Kidney epithelial cell (primary cell): ENCODE data around the gene DAP3. TPM values are rescaled to one million over a fixed set of nuclear protein-coding genes. Genes with fewer than 3 reads are reported as not detected.
"Not testable (repeated sequence)": the region's sequence is repeated elsewhere in the genome, so short reads cannot be mapped to it uniquely, and the experiment has no call there.

Experiments
- DNase-seq: peaks from one replicate; pipeline ENCODE4 v3.0.0-alpha.2; 2010; ENCODE audit warnings: low read depth
- H3K27me3 ChIP-seq: 2 replicates; pipeline ENCODE4 v1.6.0; 2011; ENCODE audit warnings: low read length; ENCODE audit not compliant: control insufficient read depth, insufficient read depth
- H3K36me3 ChIP-seq: 2 replicates; pipeline ENCODE4 v1.5.1; 2011; ENCODE audit warnings: low read length; ENCODE audit not compliant: control insufficient read depth, insufficient read depth
- H3K4me3 ChIP-seq: 2 replicates; pipeline ENCODE4 v1.5.1; 2011; ENCODE audit warnings: low read depth, mild to moderate bottlenecking, control low read depth, low read length
- total RNA-seq: library from RNA; depleted of rRNA; stranded (reverse); fragments of >200 nt; gene quantifications from 2 replicates; pipeline ENCODE4 v1.2.3, GENCODE V29; 2015
- TF ChIP-seq, protein P1 (sequence below): IDR thresholded peaks from 2 replicates; pipeline ENCODE4 v1.5.1; 2011; ENCODE audit warnings: mild to moderate bottlenecking, moderate library complexity, low read length, control low read depth, inconsistent platforms; ENCODE audit not compliant: insufficient read depth, poor library complexity, severe bottlenecking

Gene DAP3
- total RNA-seq, 1 donor from 2014 or later: 134 TPM

DNA sequence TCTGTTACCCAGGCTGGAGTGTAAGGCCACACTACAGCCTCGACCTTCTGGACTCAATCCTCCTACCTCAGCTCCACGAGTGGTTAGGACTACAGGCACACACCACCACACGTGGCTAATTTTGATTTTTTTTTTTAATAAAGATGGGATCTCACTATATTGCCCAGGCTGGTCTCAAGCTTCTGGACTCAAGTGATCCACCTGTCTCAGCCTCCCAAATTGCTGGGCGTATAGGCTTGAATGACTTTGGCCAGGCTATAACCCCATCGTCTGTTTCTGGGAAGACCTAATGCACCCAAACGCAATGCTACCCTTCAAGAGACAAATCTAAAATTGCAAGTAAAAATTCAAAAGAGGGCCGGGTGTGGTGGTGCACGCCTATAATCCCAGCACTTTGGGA is 52.1 kb downstream of the DAP3 start:
- no peak for DNase-seq
- Histone ChIP-seq H3K27me3 (no peaks in the 10 kb centered on the region), H3K4me3 (no peak overlapping the region), H3K36me3 (no peaks in the 10 kb centered on the region)
- TF ChIP-seq, protein P1, sequence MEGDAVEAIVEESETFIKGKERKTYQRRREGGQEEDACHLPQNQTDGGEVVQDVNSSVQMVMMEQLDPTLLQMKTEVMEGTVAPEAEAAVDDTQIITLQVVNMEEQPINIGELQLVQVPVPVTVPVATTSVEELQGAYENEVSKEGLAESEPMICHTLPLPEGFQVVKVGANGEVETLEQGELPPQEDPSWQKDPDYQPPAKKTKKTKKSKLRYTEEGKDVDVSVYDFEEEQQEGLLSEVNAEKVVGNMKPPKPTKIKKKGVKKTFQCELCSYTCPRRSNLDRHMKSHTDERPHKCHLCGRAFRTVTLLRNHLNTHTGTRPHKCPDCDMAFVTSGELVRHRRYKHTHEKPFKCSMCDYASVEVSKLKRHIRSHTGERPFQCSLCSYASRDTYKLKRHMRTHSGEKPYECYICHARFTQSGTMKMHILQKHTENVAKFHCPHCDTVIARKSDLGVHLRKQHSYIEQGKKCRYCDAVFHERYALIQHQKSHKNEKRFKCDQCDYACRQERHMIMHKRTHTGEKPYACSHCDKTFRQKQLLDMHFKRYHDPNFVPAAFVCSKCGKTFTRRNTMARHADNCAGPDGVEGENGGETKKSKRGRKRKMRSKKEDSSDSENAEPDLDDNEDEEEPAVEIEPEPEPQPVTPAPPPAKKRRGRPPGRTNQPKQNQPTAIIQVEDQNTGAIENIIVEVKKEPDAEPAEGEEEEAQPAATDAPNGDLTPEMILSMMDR: no peak

DNA sequence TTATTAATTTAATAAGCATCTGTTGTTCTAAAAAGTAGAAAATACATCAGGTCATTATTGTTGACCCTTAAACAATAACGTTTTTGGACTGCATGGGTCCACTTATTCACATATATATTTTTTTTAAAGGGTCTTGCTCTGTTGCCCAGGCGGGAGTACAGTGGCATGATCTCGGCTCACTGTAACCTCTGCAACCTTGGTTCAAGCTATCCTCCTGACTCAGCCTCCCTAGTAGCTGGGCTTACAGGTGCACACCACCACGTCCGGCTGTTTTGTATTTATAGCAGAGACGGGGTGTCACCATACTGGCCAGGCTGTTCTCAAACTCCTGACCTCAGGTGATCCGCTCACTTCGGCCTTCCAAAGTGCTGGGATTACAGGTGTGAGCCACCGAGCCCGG is 53.0 kb downstream of the DAP3 start:
- no peaks in the 10 kb centered on the region for H3K36me3 ChIP-seq
- TF ChIP-seq, protein P1: no peak
- H3K4me3 ChIP-seq: no peak overlapping the region
- DNase-seq: no peak
- H3K27me3 ChIP-seq: no peaks in the 10 kb centered on the region

DNA sequence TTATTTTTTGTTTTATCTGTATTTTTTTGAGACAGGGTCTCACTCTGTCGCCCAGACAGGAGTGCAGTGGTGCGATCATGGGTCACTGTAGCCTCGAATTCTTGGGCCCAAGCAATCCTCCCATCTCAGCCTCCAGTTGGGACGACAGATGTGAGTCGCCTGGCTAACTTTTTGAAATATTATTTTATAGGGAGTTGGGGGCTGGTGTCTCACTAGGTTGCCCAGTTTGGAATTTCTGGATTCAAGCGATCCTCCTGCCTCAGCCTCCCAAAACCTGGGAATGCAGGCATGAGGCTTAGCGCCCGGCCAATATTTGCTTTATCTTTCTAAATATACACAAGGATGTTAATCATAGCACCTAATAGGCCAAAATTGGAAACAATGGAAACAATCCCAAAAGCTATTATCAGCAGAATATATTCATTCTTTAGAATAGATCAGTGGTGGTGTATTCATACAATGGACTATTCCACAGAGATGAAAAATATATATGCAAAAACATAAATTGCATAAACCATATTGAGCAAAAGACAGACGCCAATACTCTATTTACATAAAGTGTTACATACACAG is 55.9 kb downstream of the DAP3 start:
- H3K36me3 ChIP-seq: no peaks in the 10 kb centered on the region
- TF ChIP-seq, protein P1: no peak
- no peaks in the 10 kb centered on the region for H3K27me3 ChIP-seq
- H3K4me3 ChIP-seq: peak overlapping the region; percentile 72
- DNase-seq: no peak

DNA sequence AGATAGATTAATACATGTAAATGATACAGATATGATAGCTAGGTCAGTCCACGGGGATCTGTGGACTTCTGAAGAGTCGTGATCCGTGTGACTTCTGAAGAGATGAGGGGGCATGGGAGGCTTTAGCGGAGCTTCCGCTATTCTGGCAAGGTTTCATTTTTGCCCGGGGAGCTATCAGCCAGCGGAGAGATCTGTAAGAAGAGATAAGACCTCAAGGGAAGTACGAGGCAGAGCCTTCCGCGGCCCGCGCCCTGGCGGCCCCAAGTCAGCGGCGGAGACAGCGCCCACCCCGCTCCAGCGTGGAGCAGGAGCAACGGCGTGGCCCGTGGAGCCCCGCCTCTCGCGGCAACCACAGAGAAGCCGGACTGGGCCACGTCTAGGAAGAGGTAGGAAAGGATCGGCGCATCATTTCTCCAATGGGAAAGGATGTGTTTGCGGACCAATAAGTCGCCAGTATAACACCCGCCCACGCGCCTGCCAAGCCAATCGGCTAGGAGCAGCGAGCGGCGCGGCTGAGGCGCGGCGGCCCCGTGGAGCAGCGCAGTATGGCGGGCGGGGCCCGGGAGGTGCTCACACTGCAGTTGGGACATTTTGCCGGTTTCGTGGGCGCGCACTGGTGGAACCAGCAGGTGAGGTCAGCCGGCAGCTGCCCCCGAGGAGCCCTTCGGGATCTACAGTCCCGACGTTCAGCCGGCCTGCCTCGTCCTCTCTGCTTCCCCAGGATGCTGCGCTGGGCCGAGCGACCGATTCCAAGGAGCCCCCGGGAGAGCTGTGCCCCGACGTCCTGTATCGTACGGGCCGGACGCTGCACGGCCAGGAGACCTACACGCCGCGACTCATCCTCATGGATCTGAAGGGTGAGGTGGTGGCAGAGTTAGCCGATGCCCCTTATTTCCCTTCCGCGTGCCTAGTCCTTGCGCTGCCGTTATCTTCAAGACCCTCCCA is 56.7 kb downstream of the DAP3 start:
- DNase-seq: peak; percentile 97
- H3K27me3 ChIP-seq, H3K36me3 ChIP-seq: not testable (repeated sequence)
- peak overlapping the region; percentile 72 for H3K4me3 ChIP-seq

DNA sequence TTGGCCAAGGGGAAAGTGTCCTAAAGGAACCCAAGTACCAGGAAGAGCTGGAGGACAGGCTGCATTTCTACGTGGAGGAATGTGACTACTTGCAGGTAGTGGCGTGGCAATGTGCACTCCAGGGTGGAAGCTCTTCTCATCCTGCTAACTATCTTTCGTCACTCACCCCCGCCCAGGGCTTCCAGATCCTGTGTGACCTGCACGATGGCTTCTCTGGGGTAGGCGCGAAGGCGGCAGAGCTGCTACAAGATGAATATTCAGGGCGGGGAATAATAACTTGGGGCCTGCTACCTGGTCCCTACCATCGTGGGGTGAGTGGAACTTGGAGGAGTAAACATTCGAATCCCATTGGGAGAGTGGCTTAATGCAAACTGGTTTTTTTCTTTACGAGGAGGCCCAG is 58.7 kb downstream of the DAP3 start:
- not testable (repeated sequence) for H3K27me3 ChIP-seq, H3K36me3 ChIP-seq, H3K4me3 ChIP-seq, DNase-seq

DNA sequence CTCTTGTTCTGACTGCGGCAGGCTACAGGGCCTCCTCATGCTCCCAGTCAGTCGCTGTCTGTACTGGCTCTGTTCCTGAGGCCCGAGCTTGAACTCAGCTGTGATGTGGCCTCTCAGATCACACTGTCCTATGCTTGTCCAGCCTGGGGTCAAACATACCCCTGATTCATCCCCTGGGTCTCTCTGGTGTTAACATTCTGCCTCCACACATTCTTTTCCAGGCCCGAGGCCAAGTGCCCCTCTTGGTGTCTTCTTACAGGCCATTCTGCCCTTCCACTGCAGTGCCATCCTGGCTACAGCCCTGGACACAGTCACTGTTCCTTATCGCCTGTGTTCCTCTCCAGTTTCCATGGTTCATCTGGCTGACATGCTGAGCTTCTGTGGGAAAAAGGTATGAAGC is 59.2 kb downstream of the DAP3 start:
- DNase-seq, H3K27me3 ChIP-seq, H3K36me3 ChIP-seq, H3K4me3 ChIP-seq: not testable (repeated sequence)

DNA sequence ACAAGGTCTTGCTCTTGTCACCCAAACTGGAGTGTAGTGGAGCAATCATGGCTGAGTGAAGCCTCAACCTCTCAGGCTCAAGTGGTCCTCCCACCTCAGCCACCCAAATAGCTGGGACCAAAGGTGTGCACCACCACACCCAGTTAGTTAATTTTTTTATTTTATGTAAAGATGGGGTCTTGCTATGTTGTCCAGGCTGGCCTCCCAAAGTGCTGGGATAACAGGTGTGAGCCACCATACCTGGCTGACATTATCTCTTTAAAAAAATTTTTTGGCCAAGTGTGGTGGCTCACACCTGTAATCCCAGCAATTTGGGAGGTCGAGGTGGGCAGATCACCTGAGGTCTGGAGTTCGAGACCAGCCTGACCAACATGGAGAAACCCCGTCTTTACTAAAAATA is 70.1 kb downstream of the DAP3 start:
- not testable (repeated sequence) for DNase-seq, H3K36me3 ChIP-seq, H3K27me3 ChIP-seq, H3K4me3 ChIP-seq
